HG03558 (cell line): Measurements from ENCODE around the gene SNUPN.
"Not testable (repeated sequence)": the region's sequence is repeated elsewhere in the genome, so short reads cannot be mapped to it uniquely, and the experiment has no call there.

Source experiments
- ATAC-seq: cut with Tn5 transposase; IDR thresholded peaks from one replicate; pipeline ENCODE4 v1.9.1; 2021; ENCODE audit warnings: moderate number of reproducible peaks; ENCODE audit not compliant: unreplicated experiment; ENCODE audit errors: extremely low read depth

Gene SNUPN

GRCh38 chr15:75584121-75584520 is 41.4 kb downstream of the SNUPN start:
- no peak for ATAC-seq

- no peak for ATAC-seq
These were observed 41.8 kb downstream of the SNUPN start for GRCh38 chr15:75583701-75584100.

GRCh38 chr15:75582943-75583342 is 42.6 kb downstream of the SNUPN start:
- ATAC-seq = not testable (repeated sequence)

GRCh38 chr15:75578948-75579920 is 46.3 kb downstream of the SNUPN start, which contains the start of gene PTPN9:
PTPN9 (minus strand) TSS chr15:75579315; CDS start chr15:75578776, 539 bp downstream.
- ATAC-seq = no peak

GRCh38 chr15:75578173-75578947 is 47.2 kb downstream of the SNUPN start:
- no peak for ATAC-seq

GRCh38 chr15:75577401-75578172 is 47.9 kb downstream of the SNUPN start:
- ATAC-seq = no peak

GRCh38 chr15:75573648-75574384 is 51.7 kb downstream of the SNUPN start:
- ATAC-seq = no peak

GRCh38 chr15:75570126-75570845 is 55.2 kb downstream of the SNUPN start:
- ATAC-seq = no peak

GRCh38 chr15:75565062-75565970 is 60.2 kb downstream of the SNUPN start:
- ATAC-seq = no peak

- ATAC-seq = no peak
These were observed 63.6 kb downstream of the SNUPN start for GRCh38 chr15:75561888-75562287.

- not testable (repeated sequence) for ATAC-seq
These were observed 66.2 kb downstream of the SNUPN start for GRCh38 chr15:75559360-75559759.

GRCh38 chr15:75558955-75559354 is 66.6 kb downstream of the SNUPN start:
- ATAC-seq = not testable (repeated sequence)

- no peak for ATAC-seq
These were observed 70.8 kb downstream of the SNUPN start for GRCh38 chr15:75554717-75555116.

- no peak for ATAC-seq
These were observed 71.9 kb downstream of the SNUPN start for GRCh38 chr15:75553659-75554058.

- ATAC-seq = no peak
These were observed 74.4 kb downstream of the SNUPN start for GRCh38 chr15:75551091-75551490.
